GM12878 (cell line): ENCODE data around the gene FKBP14. TPM values are rescaled to one million over a fixed set of nuclear protein-coding genes. Genes with fewer than 3 reads are reported as not detected.
A peak's percentile ranks its signal among the peaks of the same experiment; 100 is the strongest.

Experiments
- ATF7 ChIP-seq: fragments of 450-650 bp; IDR thresholded peaks from 2 replicates; pipeline ENCODE4 v1.6.1; 2016; ENCODE audit warnings: low read depth, mild to moderate bottlenecking
- BACH1 ChIP-seq: fragments of 450-650 bp; IDR thresholded peaks from 2 replicates; pipeline ENCODE4 v1.6.1; 2017; ENCODE audit warnings: mild to moderate bottlenecking, borderline replicate concordance
- CHD2 ChIP-seq: IDR thresholded peaks from 2 replicates; pipeline ENCODE4 v1.6.1; 2011; ENCODE audit warnings: low read depth, low read length, improper control_type of control experiment, borderline replicate concordance
- EED ChIP-seq: sonication (generic); IDR thresholded peaks from 2 replicates; pipeline ENCODE4 v1.6.1; 2016; ENCODE audit warnings: antibody characterized with exemption, low read depth
- EGR1 ChIP-seq, 2 experiments: IDR thresholded peaks; 1 replicate in 1 of 2; 2 replicates in 1 of 2; pipeline ENCODE4 v1.6.1; 2011 to 2012; ENCODE audit warnings: low read depth in 2 of 2, low read length in 2 of 2, borderline replicate concordance in 1 of 2, mild to moderate bottlenecking in 1 of 2, moderate library complexity in 1 of 2
- MAX ChIP-seq: IDR thresholded peaks from 2 replicates; pipeline ENCODE4 v1.6.1; 2012; ENCODE audit warnings: low read depth, low read length, improper control_type of control experiment
- MEF2A ChIP-seq: IDR thresholded peaks from 2 replicates; pipeline ENCODE4 v1.6.1; 2011; ENCODE audit warnings: low read depth, mild to moderate bottlenecking, low read length, moderate library complexity; ENCODE audit not compliant: insufficient read depth
- MEF2B ChIP-seq: fragments of 450-650 bp; IDR thresholded peaks from 2 replicates; pipeline ENCODE4 v1.6.1; 2018; ENCODE audit warnings: mild to moderate bottlenecking, moderate library complexity; ENCODE audit not compliant: partially characterized antibody, poor library complexity, severe bottlenecking
- MXI1 ChIP-seq: fragments of 150-350 bp; IDR thresholded peaks from 2 replicates; pipeline ENCODE4 v1.6.1; 2011; ENCODE audit warnings: low read depth, mild to moderate bottlenecking, inconsistent platforms, low read length, improper control_type of control experiment
- NFYB ChIP-seq: IDR thresholded peaks from 2 replicates; pipeline ENCODE4 v1.6.1; 2011; ENCODE audit warnings: low read depth, mild to moderate bottlenecking, low read length, improper control_type of control experiment, moderate library complexity; ENCODE audit not compliant: insufficient read depth
- POLR2AphosphoS2 ChIP-seq: IDR thresholded peaks from 2 replicates; pipeline ENCODE4 v1.6.1; 2011; ENCODE audit warnings: low read depth, mild to moderate bottlenecking, low read length, improper control_type of control experiment, moderate library complexity
- POLR2AphosphoS5 ChIP-seq: IDR thresholded peaks from 2 replicates; pipeline ENCODE4 v1.6.1; 2011; ENCODE audit warnings: mild to moderate bottlenecking, low read length, inconsistent platforms
- POU2F2 ChIP-seq: IDR thresholded peaks from 3 replicates; pipeline ENCODE4 v1.6.1; 2011; ENCODE audit warnings: low read depth, mild to moderate bottlenecking, low read length, borderline replicate concordance
- RELA ChIP-seq: fragments of 450-650 bp; IDR thresholded peaks from 2 replicates; pipeline ENCODE4 v1.8.0; 2014; ENCODE audit warnings: borderline replicate concordance; ENCODE audit not compliant: partially characterized antibody
- RELB ChIP-seq: fragments of 450-650 bp; IDR thresholded peaks from 2 replicates; pipeline ENCODE4 v1.6.1; 2017; ENCODE audit warnings: low read depth, mild to moderate bottlenecking, moderate library complexity
- SIN3A ChIP-seq: IDR thresholded peaks from 2 replicates; pipeline ENCODE4 v1.6.1; 2012; ENCODE audit warnings: low read depth, low read length, improper control_type of control experiment
- SKIL ChIP-seq: fragments of 450-650 bp; IDR thresholded peaks from 2 replicates; pipeline ENCODE4 v1.6.1; 2017; ENCODE audit warnings: mild to moderate bottlenecking, low read depth, inconsistent platforms; ENCODE audit not compliant: poor library complexity, severe bottlenecking
- SPI1 ChIP-seq: IDR thresholded peaks from 2 replicates; pipeline ENCODE4 v1.6.1; 2011; ENCODE audit warnings: low read depth, mild to moderate bottlenecking, low read length, moderate library complexity, borderline replicate concordance; ENCODE audit not compliant: insufficient read depth
- ZNF207 ChIP-seq: fragments of 450-650 bp; IDR thresholded peaks from 2 replicates; pipeline ENCODE4 v1.6.1; 2014; ENCODE audit warnings: antibody characterized with exemption, mild to moderate bottlenecking, borderline replicate concordance
- polyA plus RNA-seq, 11 experiments: library from polyadenylated mRNA; depleted of rRNA in 4 of 11; unstranded in 6 of 11; stranded (reverse) in 5 of 11; fragments of >200 nt; fragmentation: Nextera tagmentation in 4 of 11; fragmentation: Illumina TruSeq in 1 of 11; extraction: Ambion mirVana in 4 of 11; extraction: Trizol in 1 of 11; gene quantifications; 1 replicate in 1 of 11; 2 replicates in 10 of 11; pipeline versions ENCODE4 v1.2.1 to v1.2.3, GENCODE V29; 2011 to 2016; ENCODE audit warnings: inconsistent platforms in 2 of 11, missing spikeins in 2 of 11, low read depth in 1 of 11
- total RNA-seq, 4 experiments: library from RNA; depleted of rRNA in 3 of 4; stranded (reverse); fragments of >200 nt in 3 of 4; fragmentation: Illumina TruSeq in 1 of 4; extraction: Trizol in 1 of 4; gene quantifications; 2 replicates each; pipeline versions ENCODE4 v1.2.1 to v1.2.3, GENCODE V29; 2013 to 2021
- TF ChIP-seq, protein P1 (sequence below): fragments of 450-650 bp; IDR thresholded peaks from 2 replicates; pipeline ENCODE4 v1.6.1; 2018; ENCODE audit warnings: borderline replicate concordance, mild to moderate bottlenecking; ENCODE audit not compliant: partially characterized antibody

Gene FKBP14
- total and polyA plus RNA-seq, 10 of the 15 experiments (the other 5 are each of a cell fraction or from before 2014, with no cell fraction given): 2.7 to 8.9 (median 5.6) TPM

- TF ChIP-seq, protein P1, sequence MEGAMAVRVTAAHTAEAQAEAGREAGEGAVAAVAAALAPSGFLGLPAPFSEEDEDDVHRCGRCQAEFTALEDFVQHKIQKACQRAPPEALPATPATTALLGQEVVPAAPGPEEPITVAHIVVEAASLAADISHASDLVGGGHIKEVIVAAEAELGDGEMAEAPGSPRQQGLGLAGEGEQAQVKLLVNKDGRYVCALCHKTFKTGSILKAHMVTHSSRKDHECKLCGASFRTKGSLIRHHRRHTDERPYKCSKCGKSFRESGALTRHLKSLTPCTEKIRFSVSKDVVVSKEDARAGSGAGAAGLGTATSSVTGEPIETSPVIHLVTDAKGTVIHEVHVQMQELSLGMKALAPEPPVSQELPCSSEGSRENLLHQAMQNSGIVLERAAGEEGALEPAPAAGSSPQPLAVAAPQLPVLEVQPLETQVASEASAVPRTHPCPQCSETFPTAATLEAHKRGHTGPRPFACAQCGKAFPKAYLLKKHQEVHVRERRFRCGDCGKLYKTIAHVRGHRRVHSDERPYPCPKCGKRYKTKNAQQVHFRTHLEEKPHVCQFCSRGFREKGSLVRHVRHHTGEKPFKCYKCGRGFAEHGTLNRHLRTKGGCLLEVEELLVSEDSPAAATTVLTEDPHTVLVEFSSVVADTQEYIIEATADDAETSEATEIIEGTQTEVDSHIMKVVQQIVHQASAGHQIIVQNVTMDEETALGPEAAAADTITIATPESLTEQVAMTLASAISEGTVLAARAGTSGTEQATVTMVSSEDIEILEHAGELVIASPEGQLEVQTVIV: peak; percentile 91
- TF ChIP-seq RELA: peak; percentile 7
- TF ChIP-seq RELB: peak; percentile 100
- TF ChIP-seq ATF7: 0 out of 2 replicates have a peak, but pooled peaks have one; percentile 46
- no peak for TF ChIP-seq ZNF207
- TF ChIP-seq SPI1: no peak
- TF ChIP-seq MXI1: peak; percentile 88; the same call in 1 of the 2 replicates
- TF ChIP-seq MEF2B: peak; percentile 35
- TF ChIP-seq EED: peak; percentile 72
- TF ChIP-seq POLR2AphosphoS5: peak; percentile 85
- TF ChIP-seq NFYB: peak; percentile 94
- peak; percentile 94 for TF ChIP-seq CHD2
- TF ChIP-seq BACH1: peak; percentile 44; the same call in 1 of the 2 replicates
- TF ChIP-seq MAX: peak; percentile 77; the same call in 1 of the 2 replicates
- TF ChIP-seq SKIL: peak; percentile 11
- peak in 1 of 2 experiments; percentile 66; a peak in 2 of 3 replicates for TF ChIP-seq EGR1 (IDR thresholded peaks at IDR 0.05; ENCODE audit: borderline replicate concordance in 1 of 2, low read depth in 2 of 2, low read length in 2 of 2)
- no peak; the same call in 2 of the 3 replicates for TF ChIP-seq POU2F2
- TF ChIP-seq SIN3A: peak; percentile 82
- peak; percentile 76; the same call in 1 of the 2 replicates for TF ChIP-seq POLR2AphosphoS2
- TF ChIP-seq MEF2A: peak; percentile 38; the same call in 1 of the 2 replicates
These were observed at the start of gene FKBP14 (continued) for GRCh38 chr7:30026229-30027064.
